Measurements from ENCODE around the gene TACC2.

The TACC2 gene

GRCh38 chr10:122302315-122302714 is 313.4 kb downstream of the TACC2 start:
- DNase-seq = no peak

DNA sequence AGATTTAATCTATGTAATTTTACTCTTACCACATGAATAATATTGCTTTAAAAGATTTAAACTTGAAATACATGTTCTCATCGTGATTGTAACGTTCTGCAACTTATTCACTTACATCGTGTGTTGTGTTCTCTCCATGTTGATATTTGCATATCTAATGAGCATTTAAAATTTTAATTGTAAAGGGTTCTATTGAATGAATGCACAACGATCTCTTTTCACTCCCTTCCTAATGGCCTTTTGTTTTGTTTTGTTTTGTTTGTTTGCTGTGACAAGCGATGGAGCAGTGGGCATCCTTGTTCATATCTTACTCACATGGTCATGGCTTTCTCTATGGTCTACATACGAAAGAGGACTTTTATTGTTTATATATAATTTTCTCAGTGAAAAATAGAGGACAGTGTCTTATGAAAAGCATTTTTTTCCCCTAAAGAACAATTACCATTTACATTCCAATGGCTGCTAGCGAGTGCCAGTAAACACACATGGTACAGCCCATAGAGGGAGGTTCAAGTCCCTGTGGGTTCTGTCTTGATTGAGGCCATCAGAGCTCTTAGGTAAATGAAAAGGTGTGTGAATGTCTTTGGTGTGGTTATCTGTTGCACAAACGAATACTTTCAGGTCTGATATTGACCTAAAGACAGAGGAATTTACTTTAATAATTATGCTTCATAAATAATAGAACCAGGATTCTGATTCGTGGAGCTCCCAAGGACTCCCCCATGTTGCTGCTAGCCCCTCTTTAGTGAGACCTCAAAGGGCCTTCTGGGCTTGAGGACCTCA is 314.5 kb downstream of the TACC2 start:
- no peak for DNase-seq

Measured in activated naive CD4-positive, alpha-beta T cell treated with Interleukin-2 at 50 U/mL for 16 hours (primary cell).